Spleen (tissue), 11 donors: ENCODE data around the gene OLFML3. TPM values are rescaled to one million over a fixed set of nuclear protein-coding genes. Genes with fewer than 3 reads are reported as not detected.
A peak's percentile ranks its signal among the peaks of the same experiment; 100 is the strongest.

Source experiments
- DNase-seq: peaks from one replicate; pipeline ENCODE4 v3.0.0-alpha.2; 2020
- H3K27ac ChIP-seq, 8 donors: fragments of 200-600 bp; sonication (generic) in 7 of 8; 1 replicate in 4 of 8; 2 replicates in 4 of 8; pipeline versions ENCODE4 v1.5.0 to v1.8.0; 2016 to 2021; ENCODE audit warnings: inconsistent platforms in 4 of 8, mild to moderate bottlenecking in 4 of 8, moderate library complexity in 1 of 8
- H3K27me3 ChIP-seq, 7 donors: fragments of 200-600 bp; sonication (generic) in 6 of 7; replicated peaks in 1 of 7; 1 replicate in 4 of 7; 2 replicates in 3 of 7; pipeline versions ENCODE4 v1.5.0 to v1.8.0; 2016 to 2021; ENCODE audit warnings: inconsistent platforms in 3 of 7, mild to moderate bottlenecking in 1 of 7
- H3K36me3 ChIP-seq, 6 donors: fragments of 200-600 bp; sonication (generic) in 5 of 6; 1 replicate in 4 of 6; 2 replicates in 2 of 6; pipeline versions ENCODE4 v1.5.0 to v1.8.0; 2016 to 2021; ENCODE audit warnings: inconsistent platforms in 2 of 6
- H3K4me1 ChIP-seq, 6 donors: fragments of 200-600 bp; sonication (generic) in 5 of 6; 1 replicate in 3 of 6; 2 replicates in 3 of 6; pipeline versions ENCODE4 v1.5.0 to v1.8.0; 2016 to 2021; ENCODE audit warnings: inconsistent platforms in 3 of 6
- H3K4me3 ChIP-seq, 8 donors: fragments of 200-600 bp; sonication (generic) in 7 of 8; 1 replicate in 4 of 8; 2 replicates in 4 of 8; pipeline versions ENCODE4 v1.5.0 to v1.8.0; 2016 to 2021; ENCODE audit warnings: inconsistent platforms in 4 of 8, mild to moderate bottlenecking in 4 of 8, moderate library complexity in 2 of 8
- H3K9me3 ChIP-seq, 8 donors: fragments of 200-600 bp; sonication (generic) in 7 of 8; 1 replicate in 4 of 8; 2 replicates in 4 of 8; pipeline versions ENCODE4 v1.5.0 to v1.8.0; 2016 to 2021; ENCODE audit warnings: inconsistent platforms in 4 of 8
- CTCF ChIP-seq, 11 experiments: fragments of 200-600 bp in 7 of 11; fragments of 450-650 bp in 4 of 11; sonication (generic) in 4 of 11; IDR thresholded peaks in 8 of 11; conservative IDR thresholded peaks in 3 of 11; 1 replicate in 7 of 11; 2 replicates in 4 of 11; pipeline versions ENCODE4 v1.4.0 to v1.8.0; 2016 to 2021; ENCODE audit warnings: antibody characterized with exemption in 11 of 11, inconsistent platforms in 4 of 11, mild to moderate bottlenecking in 1 of 11
- POLR2A ChIP-seq, 3 donors: fragments of 450-650 bp; IDR thresholded peaks; one replicate each; pipeline ENCODE4 v1.5.1; 2017; ENCODE audit warnings: antibody characterized with exemption in 3 of 3, mild to moderate bottlenecking in 1 of 3
- POLR2AphosphoS5 ChIP-seq, 3 donors: sonication (generic); formaldehyde crosslinking; IDR thresholded peaks; one replicate each; pipeline ENCODE4 v1.5.1; 2017; ENCODE audit warnings: antibody characterized with exemption in 3 of 3
- WGBS, 5 donors: extraction: QIAGEN DNeasy Blood & Tissue Kit in 3 of 5; methylation state at CpG; one replicate each; pipeline versions ENCODE4 v1.1.5 to v1.1.7; 2013 to 2018; 5-methylcytosine and 5-hydroxymethylcytosine counted together
- intact Hi-C: fragments of 100-400 bp; cut with DNase I; formaldehyde crosslinking; loops from one replicate; pipeline ENCODE4 v1.15.0; 2023; ENCODE audit warnings: low total_unique reads
- polyA plus RNA-seq, 3 donors: library from polyadenylated mRNA; stranded (reverse); fragments of 200-250 nt; gene quantifications; one replicate each; pipeline ENCODE4 v1.2.1, GENCODE V29; 2013
- total RNA-seq, 7 donors: library from RNA; depleted of rRNA in 3 of 7; stranded (reverse); fragments of >200 nt in 3 of 7; fragmentation: NEBNext Ultra II Directional in 4 of 7; extraction: Animal tissue kit (Norgen Biotek cat#: 25700) in 4 of 7; gene quantifications; one replicate each; pipeline versions ENCODE4 v1.1.0 to v1.2.1, GENCODE V29; 2016 to 2021
- donor health status: healthy with polysubstance abuse.
- donor health status: DM: no; HTN: no; CAD: no; lungs with moderate emphysema.
- donor health status: DM: no; HTN: no; CAD: no.
- donor health status: Bipolar disorder and iron deficiency.
- donor health status: healthy.
- donor health status: DM: no; HTN: no; CAD: no.
- donor health status: DM: yes; HTN: yes; CAD: no.

Gene OLFML3
- total and polyA plus RNA-seq, 10 donors, result 1.2 to 10.9 (median 5.1) TPM

GRCh38 chr1:113975211-113975895 is 3.9 kb upstream of the OLFML3 start:
- no peaks in the 10 kb centered on the region for H3K9me3 ChIP-seq
- H3K4me1 ChIP-seq, result peaks cover 24 to 60% (median 36%) of the 10 kb centered on the region in 6 donors
- no peak for DNase-seq
- H3K36me3 ChIP-seq, result peaks cover 8 to 65% (median 33%) of the 10 kb centered on the region in 6 donors
- H3K27ac ChIP-seq, result peak overlapping the region in 6 of 8 donors; percentile 8 to 73 (median 57)
- TF ChIP-seq POLR2A (IDR thresholded peaks at IDR 0.05) (no peak), CTCF (IDR thresholded peaks at IDR 0.05 in 8 of 11, conservative IDR thresholded peaks at IDR 0.05 in 3 of 11) (no peak), POLR2AphosphoS5 (IDR thresholded peaks at IDR 0.05) (no peak)
- intact Hi-C loops, result no loop called here
- no peak overlapping the region for H3K4me3 ChIP-seq
- no peaks in the 10 kb centered on the region for H3K27me3 ChIP-seq
- WGBS, 5 donors, result 38 to 61% (median 45%) methylated on average over 4 of the region's 4 CpGs

DNA sequence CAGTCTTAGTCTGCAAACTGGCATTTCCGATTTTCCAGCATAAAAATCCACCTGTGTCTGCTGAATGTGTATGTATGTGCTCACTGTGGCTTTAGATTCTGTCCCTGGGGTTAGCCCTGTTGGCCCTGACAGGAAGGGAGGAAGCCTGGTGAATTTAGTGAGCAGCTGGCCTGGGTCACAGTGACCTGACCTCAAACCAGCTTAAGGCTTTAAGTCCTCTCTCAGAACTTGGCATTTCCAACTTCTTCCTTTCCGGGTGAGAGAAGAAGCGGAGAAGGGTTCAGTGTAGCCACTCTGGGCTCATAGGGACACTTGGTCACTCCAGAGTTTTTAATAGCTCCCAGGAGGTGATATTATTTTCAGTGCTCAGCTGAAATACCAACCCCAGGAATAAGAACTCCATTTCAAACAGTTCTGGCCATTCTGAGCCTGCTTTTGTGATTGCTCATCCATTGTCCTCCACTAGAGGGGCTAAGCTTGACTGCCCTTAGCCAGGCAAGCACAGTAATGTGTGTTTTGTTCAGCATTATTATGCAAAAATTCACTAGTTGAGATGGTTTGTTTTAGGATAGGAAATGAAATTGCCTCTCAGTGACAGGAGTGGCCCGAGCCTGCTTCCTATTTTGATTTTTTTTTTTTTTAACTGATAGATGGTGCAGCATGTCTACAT is 2.5 kb upstream of the OLFML3 start:
- intact Hi-C loops, result no loop called here
- Histone ChIP-seq H3K27ac (peak overlapping the region in 7 of 8 donors; percentile 11 to 73 (median 55)), H3K9me3 (no peaks in the 10 kb centered on the region), H3K27me3 (no peaks in the 10 kb centered on the region), H3K36me3 (peaks cover 3 to 63% (median 21%) of the 10 kb centered on the region in 6 donors), H3K4me3 (no peak overlapping the region), H3K4me1 (peaks cover 24 to 63% (median 36%) of the 10 kb centered on the region in 6 donors)
- WGBS, 5 donors, result 23 to 50% (median 26%) methylated on average over 4 of the region's 4 CpGs
- peak in 1 of 3 donors; percentile 30 for TF ChIP-seq POLR2AphosphoS5 (IDR thresholded peaks at IDR 0.05)
- TF ChIP-seq CTCF (IDR thresholded peaks at IDR 0.05 in 8 of 11, conservative IDR thresholded peaks at IDR 0.05 in 3 of 11), result peak in 4 of 11 experiments; percentile 21 to 46 (median 31)
- TF ChIP-seq POLR2A (IDR thresholded peaks at IDR 0.05), result no peak
- DNase-seq, result no peak

GRCh38 chr1:113977906-113978305 is 1.4 kb upstream of the OLFML3 start:
- WGBS, 5 donors, result 64 to 82% (median 67%) methylated on average over 3 of the region's 3 CpGs
- DNase-seq, result no peak
- intact Hi-C loops, result no loop called here
- no peak overlapping the region for H3K4me3 ChIP-seq
- H3K27ac ChIP-seq, result no peak overlapping the region
- no peaks in the 10 kb centered on the region for H3K27me3 ChIP-seq
- TF ChIP-seq POLR2AphosphoS5 (IDR thresholded peaks at IDR 0.05) (no peak), POLR2A (IDR thresholded peaks at IDR 0.05) (no peak), CTCF (IDR thresholded peaks at IDR 0.05 in 8 of 11, conservative IDR thresholded peaks at IDR 0.05 in 3 of 11) (no peak)
- peaks cover 24 to 75% (median 40%) of the 10 kb centered on the region in 6 donors for H3K4me1 ChIP-seq
- peaks cover 0 to 51% (median 9%) of the 10 kb centered on the region in 6 donors for H3K36me3 ChIP-seq
- H3K9me3 ChIP-seq, result no peaks in the 10 kb centered on the region

DNA sequence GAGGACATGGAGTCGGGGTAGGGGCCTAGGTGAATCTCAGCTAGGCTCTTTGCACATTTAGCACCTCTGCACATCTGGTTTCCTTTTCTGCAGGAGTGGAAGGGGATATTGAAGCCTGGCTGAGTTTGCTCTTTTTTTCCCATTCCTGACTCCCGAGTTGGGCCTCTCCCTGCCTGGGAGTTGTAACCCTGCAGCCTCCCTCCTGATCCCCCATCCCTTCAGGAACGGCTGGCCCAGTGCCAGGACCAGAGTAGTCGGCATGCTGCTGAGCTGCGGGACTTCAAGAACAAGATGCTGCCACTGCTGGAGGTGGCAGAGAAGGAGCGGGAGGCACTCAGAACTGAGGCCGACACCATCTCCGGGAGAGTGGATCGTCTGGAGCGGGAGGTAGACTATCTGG is 836 bp downstream of the OLFML3 start:
- no peak overlapping the region for H3K4me3 ChIP-seq
- peak overlapping the region in 1 of 8 donors; percentile 49 for H3K27ac ChIP-seq
- peaks cover 21 to 67% (median 39%) of the 10 kb centered on the region in 6 donors for H3K4me1 ChIP-seq
- intact Hi-C loops, result loop anchor here (5.0 kb wide), 1 partner anchor 302 kb away; no protein-coding TSS in a partner anchor
- 75 to 92% (median 82%) methylated on average over 8 to 10 of the region's 10 CpGs for WGBS, 5 donors
- H3K9me3 ChIP-seq, result no peaks in the 10 kb centered on the region
- peaks cover 0 to 29% (median 0%) of the 10 kb centered on the region in 6 donors for H3K36me3 ChIP-seq
- no peaks in the 10 kb centered on the region for H3K27me3 ChIP-seq
- TF ChIP-seq POLR2A (IDR thresholded peaks at IDR 0.05) (no peak), CTCF (IDR thresholded peaks at IDR 0.05 in 8 of 11, conservative IDR thresholded peaks at IDR 0.05 in 3 of 11) (no peak), POLR2AphosphoS5 (IDR thresholded peaks at IDR 0.05) (no peak)
- peak; percentile 77 for DNase-seq
